Activated naive CD8-positive, alpha-beta T cell treated with anti-CD3 and anti-CD28 coated beads, Interleukin-2, amount 50 U/mL, for 24 hours (primary cell): ENCODE measurements around the gene STARD13.

Experiments used
- ATAC-seq: fragments of 150-1000 bp; cut with Tn5 transposase; one replicate; pipeline ENCODE4 v1.10.0; 2021
- DNase-seq: peaks from one replicate; pipeline ENCODE4 v3.0.0; 2021
- H3K27ac Mint-ChIP-seq: one replicate; pipeline ENCODE4 v1.8.0; 2021; ENCODE audit warnings: mild to moderate bottlenecking, mixed read lengths
- H3K27me3 Mint-ChIP-seq: one replicate; pipeline ENCODE4 v1.8.0; 2021; ENCODE audit warnings: mixed read lengths
- H3K36me3 Mint-ChIP-seq: one replicate; pipeline ENCODE4 v1.8.0; 2021; ENCODE audit warnings: low read depth, mixed read lengths
- H3K4me1 Mint-ChIP-seq: one replicate; pipeline ENCODE4 v1.8.0; 2021; ENCODE audit warnings: mixed read lengths
- H3K4me3 Mint-ChIP-seq: one replicate; pipeline ENCODE4 v1.8.0; 2021; ENCODE audit warnings: mild to moderate bottlenecking, moderate library complexity, mixed read lengths
- H3K9me3 Mint-ChIP-seq: one replicate; pipeline ENCODE4 v1.8.0; 2021; ENCODE audit warnings: mixed read lengths

The STARD13 gene

GRCh38 chr13:33128134-33128533 lies 157.4 kb downstream of the STARD13 start:
- DNase-seq (no peak), ATAC-seq (no peak)
- no peaks in the 10 kb centered on the region for H3K36me3 Mint-ChIP-seq
- peaks cover 3% of the 10 kb centered on the region for H3K4me1 Mint-ChIP-seq
- H3K27ac Mint-ChIP-seq, result no peak overlapping the region
- H3K9me3 Mint-ChIP-seq, result no peaks in the 10 kb centered on the region
- no peaks in the 10 kb centered on the region for H3K27me3 Mint-ChIP-seq
- no peak overlapping the region for H3K4me3 Mint-ChIP-seq

GRCh38 chr13:33127009-33127551 lies 158.5 kb downstream of the STARD13 start:
- Mint-ChIP-seq H3K27me3 (peaks cover 2% of the 10 kb centered on the region), H3K4me3 (no peak overlapping the region), H3K27ac (no peak overlapping the region), H3K4me1 (no peaks in the 10 kb centered on the region), H3K9me3 (no peaks in the 10 kb centered on the region), H3K36me3 (no peaks in the 10 kb centered on the region)
- DNase-seq (no peak), ATAC-seq (no peak)

- ATAC-seq (no peak), DNase-seq (no peak)
- no peaks in the 10 kb centered on the region for H3K4me1 Mint-ChIP-seq
Measured at GRCh38 chr13:33125821-33126570, 159.6 kb downstream of the STARD13 start.

GRCh38 chr13:33123066-33123859 lies 162.3 kb downstream of the STARD13 start:
- H3K27me3 Mint-ChIP-seq, result peaks cover 2% of the 10 kb centered on the region
- DNase-seq (no peak), ATAC-seq (no peak)
- no peak overlapping the region for H3K27ac Mint-ChIP-seq
- no peaks in the 10 kb centered on the region for H3K36me3 Mint-ChIP-seq
- no peaks in the 10 kb centered on the region for H3K9me3 Mint-ChIP-seq
- H3K4me3 Mint-ChIP-seq, result no peak overlapping the region
- H3K4me1 Mint-ChIP-seq, result no peaks in the 10 kb centered on the region

More at GRCh38 chr13:33125821-33126570, 159.6 kb downstream of the STARD13 start:
- Mint-ChIP-seq H3K27ac (no peak overlapping the region), H3K36me3 (no peaks in the 10 kb centered on the region), H3K27me3 (peaks cover 2% of the 10 kb centered on the region), H3K4me3 (no peak overlapping the region), H3K9me3 (no peaks in the 10 kb centered on the region)

- Mint-ChIP-seq H3K9me3 (no peaks in the 10 kb centered on the region), H3K27me3 (peaks cover 2% of the 10 kb centered on the region), H3K4me3 (no peak overlapping the region), H3K36me3 (no peaks in the 10 kb centered on the region), H3K27ac (no peak overlapping the region), H3K4me1 (no peaks in the 10 kb centered on the region)
- ATAC-seq (no peak), DNase-seq (no peak)
Measured at GRCh38 chr13:33119856-33120543, 165.6 kb downstream of the STARD13 start.

GRCh38 chr13:33119022-33119781 lies 166.4 kb downstream of the STARD13 start:
- DNase-seq (no peak), ATAC-seq (no peak)
- no peak overlapping the region for H3K27ac Mint-ChIP-seq
- no peaks in the 10 kb centered on the region for H3K4me1 Mint-ChIP-seq
- H3K4me3 Mint-ChIP-seq, result no peak overlapping the region
- no peaks in the 10 kb centered on the region for H3K9me3 Mint-ChIP-seq
- no peaks in the 10 kb centered on the region for H3K36me3 Mint-ChIP-seq
- H3K27me3 Mint-ChIP-seq, result peaks cover 4% of the 10 kb centered on the region

GRCh38 chr13:33116321-33117010 lies 169.1 kb downstream of the STARD13 start:
- H3K4me1 Mint-ChIP-seq, result no peaks in the 10 kb centered on the region
- no peak overlapping the region for H3K27ac Mint-ChIP-seq
- DNase-seq, result no peak
- no peak overlapping the region for H3K4me3 Mint-ChIP-seq
- H3K9me3 Mint-ChIP-seq, result no peaks in the 10 kb centered on the region
- H3K36me3 Mint-ChIP-seq, result no peaks in the 10 kb centered on the region
- peaks cover 2% of the 10 kb centered on the region for H3K27me3 Mint-ChIP-seq
- ATAC-seq, result no peak

- peaks cover 2% of the 10 kb centered on the region for H3K27me3 Mint-ChIP-seq
- peaks cover 4% of the 10 kb centered on the region for H3K4me1 Mint-ChIP-seq
- no peak overlapping the region for H3K27ac Mint-ChIP-seq
- no peaks in the 10 kb centered on the region for H3K36me3 Mint-ChIP-seq
- ATAC-seq (no peak), DNase-seq (no peak)
- no peak overlapping the region for H3K4me3 Mint-ChIP-seq
- H3K9me3 Mint-ChIP-seq, result no peaks in the 10 kb centered on the region
Measured at GRCh38 chr13:33115274-33115673, 170.3 kb downstream of the STARD13 start.

- Mint-ChIP-seq H3K27ac (no peak overlapping the region), H3K9me3 (no peaks in the 10 kb centered on the region), H3K4me1 (peaks cover 4% of the 10 kb centered on the region), H3K36me3 (no peaks in the 10 kb centered on the region), H3K27me3 (peaks cover 2% of the 10 kb centered on the region), H3K4me3 (no peak overlapping the region)
- no peak for ATAC-seq
- no peak for DNase-seq
Measured at GRCh38 chr13:33114146-33114545, 171.4 kb downstream of the STARD13 start.

GRCh38 chr13:33112766-33113165 lies 172.8 kb downstream of the STARD13 start:
- H3K4me3 Mint-ChIP-seq, result no peak overlapping the region
- no peak for DNase-seq

GRCh38 chr13:33111414-33112110 lies 174.0 kb downstream of the STARD13 start:
- no peaks in the 10 kb centered on the region for H3K36me3 Mint-ChIP-seq
- peaks cover 4% of the 10 kb centered on the region for H3K4me1 Mint-ChIP-seq
- H3K9me3 Mint-ChIP-seq, result no peaks in the 10 kb centered on the region
- H3K4me3 Mint-ChIP-seq, result no peak overlapping the region
- ATAC-seq, result no peak
- peaks cover 10% of the 10 kb centered on the region for H3K27me3 Mint-ChIP-seq
- DNase-seq, result no peak
- H3K27ac Mint-ChIP-seq, result no peak overlapping the region

More at GRCh38 chr13:33112766-33113165, 172.8 kb downstream of the STARD13 start:
- Mint-ChIP-seq H3K4me1 (peaks cover 4% of the 10 kb centered on the region), H3K36me3 (no peaks in the 10 kb centered on the region), H3K9me3 (no peaks in the 10 kb centered on the region), H3K27ac (no peak overlapping the region), H3K27me3 (peaks cover 8% of the 10 kb centered on the region)
- no peak for ATAC-seq

GRCh38 chr13:33110713-33111413 lies 174.7 kb downstream of the STARD13 start:
- ATAC-seq (no peak), DNase-seq (no peak)
- Mint-ChIP-seq H3K4me3 (no peak overlapping the region), H3K27me3 (peaks cover 13% of the 10 kb centered on the region), H3K36me3 (no peaks in the 10 kb centered on the region), H3K4me1 (peaks cover 4% of the 10 kb centered on the region), H3K9me3 (no peaks in the 10 kb centered on the region), H3K27ac (no peak overlapping the region)

GRCh38 chr13:33110386-33110712 lies 175.2 kb downstream of the STARD13 start:
- Mint-ChIP-seq H3K27ac (no peak overlapping the region), H3K4me3 (no peak overlapping the region), H3K27me3 (peaks cover 15% of the 10 kb centered on the region), H3K36me3 (no peaks in the 10 kb centered on the region), H3K4me1 (peaks cover 4% of the 10 kb centered on the region), H3K9me3 (no peaks in the 10 kb centered on the region)
- DNase-seq (no peak), ATAC-seq (no peak)
